ENCODE data around the gene PLA2G4C.

DNA sequence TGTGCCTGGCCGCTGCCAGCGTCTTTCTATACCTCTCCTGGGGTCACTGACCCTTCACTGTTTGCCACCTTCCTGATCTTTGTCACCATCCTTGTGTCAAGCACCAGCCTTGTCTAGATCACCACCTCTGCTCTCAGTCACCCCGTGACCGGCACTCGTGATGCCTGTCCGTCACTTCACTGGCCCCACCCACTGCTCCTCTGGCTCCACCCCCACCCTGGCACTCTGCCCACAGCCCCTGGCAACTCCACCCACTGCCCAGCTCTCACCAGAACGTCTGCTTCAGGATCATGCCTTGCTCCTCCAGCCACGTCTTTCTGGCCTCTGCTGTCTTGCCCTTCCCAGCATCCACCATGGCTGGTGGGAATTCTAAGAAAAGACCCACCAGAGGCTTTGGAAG lies 24.8 kb upstream of the PLA2G4C start:
- TF ChIP-seq, protein P1, sequence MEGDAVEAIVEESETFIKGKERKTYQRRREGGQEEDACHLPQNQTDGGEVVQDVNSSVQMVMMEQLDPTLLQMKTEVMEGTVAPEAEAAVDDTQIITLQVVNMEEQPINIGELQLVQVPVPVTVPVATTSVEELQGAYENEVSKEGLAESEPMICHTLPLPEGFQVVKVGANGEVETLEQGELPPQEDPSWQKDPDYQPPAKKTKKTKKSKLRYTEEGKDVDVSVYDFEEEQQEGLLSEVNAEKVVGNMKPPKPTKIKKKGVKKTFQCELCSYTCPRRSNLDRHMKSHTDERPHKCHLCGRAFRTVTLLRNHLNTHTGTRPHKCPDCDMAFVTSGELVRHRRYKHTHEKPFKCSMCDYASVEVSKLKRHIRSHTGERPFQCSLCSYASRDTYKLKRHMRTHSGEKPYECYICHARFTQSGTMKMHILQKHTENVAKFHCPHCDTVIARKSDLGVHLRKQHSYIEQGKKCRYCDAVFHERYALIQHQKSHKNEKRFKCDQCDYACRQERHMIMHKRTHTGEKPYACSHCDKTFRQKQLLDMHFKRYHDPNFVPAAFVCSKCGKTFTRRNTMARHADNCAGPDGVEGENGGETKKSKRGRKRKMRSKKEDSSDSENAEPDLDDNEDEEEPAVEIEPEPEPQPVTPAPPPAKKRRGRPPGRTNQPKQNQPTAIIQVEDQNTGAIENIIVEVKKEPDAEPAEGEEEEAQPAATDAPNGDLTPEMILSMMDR (IDR thresholded peaks at IDR 0.05; ENCODE audit: low read length), result no peak
- TF ChIP-seq EZH2 (optimal IDR thresholded peaks at IDR 0.05; ENCODE audit: low read depth, low read length) (no peak), EZH2phosphoT487 (IDR thresholded peaks at IDR 0.05; ENCODE audit: low read length) (no peak)

All from MM.1S (cell line).